Liver (tissue), 9 donors: ENCODE data around the gene LRRC27. TPM values are rescaled to one million over a fixed set of nuclear protein-coding genes. Genes with fewer than 3 reads are reported as not detected.

ENCODE experiments used
- DNase-seq: peaks from one replicate; pipeline ENCODE4 v3.0.0-alpha.2; 2017; ENCODE audit warnings: low spot score
- H3K27ac ChIP-seq, 2 donors: one replicate each; pipeline ENCODE4 v1.7.0; 2013; ENCODE audit warnings: inconsistent platforms in 2 of 2, low read length in 2 of 2, control low read depth in 1 of 2, low read depth in 1 of 2, mild to moderate bottlenecking in 1 of 2
- H3K27me3 ChIP-seq, 4 donors: one replicate each; pipeline versions ENCODE4 v1.6.1 to v1.7.0; 2013; ENCODE audit warnings: low read length in 3 of 4, inconsistent platforms in 1 of 4, mild to moderate bottlenecking in 1 of 4, moderate library complexity in 1 of 4; ENCODE audit not compliant: control insufficient read depth in 4 of 4, insufficient read depth in 4 of 4
- H3K36me3 ChIP-seq, 4 donors: one replicate each; pipeline versions ENCODE4 v1.6.1 to v1.7.0; 2013; ENCODE audit warnings: low read length in 3 of 4, mild to moderate bottlenecking in 3 of 4, low read depth in 1 of 4, moderate library complexity in 1 of 4; ENCODE audit not compliant: control insufficient read depth in 4 of 4, insufficient read depth in 3 of 4
- H3K4me1 ChIP-seq, 4 donors: one replicate each; pipeline versions ENCODE4 v1.6.1 to v1.7.0; 2013; ENCODE audit warnings: low read length in 3 of 4, mild to moderate bottlenecking in 3 of 4, moderate library complexity in 1 of 4; ENCODE audit not compliant: control insufficient read depth in 4 of 4, insufficient read depth in 4 of 4
- H3K4me3 ChIP-seq, 3 donors: one replicate each; pipeline versions ENCODE4 v1.6.1 to v1.7.0; 2013; ENCODE audit warnings: low read length in 3 of 3, control low read depth in 1 of 3, low read depth in 1 of 3, mild to moderate bottlenecking in 1 of 3
- H3K9ac ChIP-seq, 2 donors: one replicate each; pipeline ENCODE4 v1.7.0; 2013; ENCODE audit warnings: low read length in 2 of 2, mild to moderate bottlenecking in 2 of 2, moderate library complexity in 2 of 2, control low read depth in 1 of 2, low read depth in 1 of 2
- H3K9me3 ChIP-seq, 4 donors: one replicate each; pipeline versions ENCODE4 v1.6.1 to v1.7.0; 2013; ENCODE audit warnings: low read length in 3 of 4; ENCODE audit not compliant: control insufficient read depth in 4 of 4
- ATF3 ChIP-seq: IDR thresholded peaks from 2 replicates; pipeline ENCODE4 v1.6.1; 2016; ENCODE audit warnings: antibody characterized with exemption
- CTCF ChIP-seq: fragments of 150-350 bp; IDR thresholded peaks from 2 replicates; pipeline ENCODE4 v1.5.1; 2017; ENCODE audit warnings: improper control_type of control experiment, low read depth, low read length; ENCODE audit not compliant: missing input control
- FOXA1 ChIP-seq: IDR thresholded peaks from 2 replicates; pipeline ENCODE4 v1.6.1; 2016; ENCODE audit warnings: antibody characterized with exemption
- FOXA2 ChIP-seq: IDR thresholded peaks from 2 replicates; pipeline ENCODE4 v1.6.1; 2016; ENCODE audit warnings: antibody characterized with exemption
- HNF4A ChIP-seq, 2 donors: conservative IDR thresholded peaks; 2 replicates each; pipeline ENCODE4 v1.6.1; 2016; ENCODE audit warnings: antibody characterized with exemption in 2 of 2, mild to moderate bottlenecking in 2 of 2
- HNF4G ChIP-seq: IDR thresholded peaks from 2 replicates; pipeline ENCODE4 v1.6.1; 2016; ENCODE audit warnings: antibody characterized with exemption
- JUND ChIP-seq, 2 donors: IDR thresholded peaks; 2 replicates each; pipeline ENCODE4 v1.6.1; 2016; ENCODE audit warnings: antibody characterized with exemption in 2 of 2
- MAX ChIP-seq: IDR thresholded peaks from 2 replicates; pipeline ENCODE4 v1.6.1; 2016; ENCODE audit warnings: antibody characterized with exemption
- NR2F2 ChIP-seq: IDR thresholded peaks from 2 replicates; pipeline ENCODE4 v1.6.1; 2016; ENCODE audit warnings: antibody characterized with exemption
- RAD21 ChIP-seq, 2 donors: IDR thresholded peaks; 2 replicates each; pipeline ENCODE4 v1.6.1; 2016; ENCODE audit warnings: antibody characterized with exemption in 2 of 2, mild to moderate bottlenecking in 2 of 2
- REST ChIP-seq: IDR thresholded peaks from 2 replicates; pipeline ENCODE4 v1.6.1; 2016; ENCODE audit warnings: antibody characterized with exemption, mild to moderate bottlenecking
- RXRA ChIP-seq, 2 donors: IDR thresholded peaks; 2 replicates each; pipeline ENCODE4 v1.6.1; 2017 to 2018; ENCODE audit warnings: antibody characterized with exemption in 2 of 2, mild to moderate bottlenecking in 1 of 2
- SP1 ChIP-seq: IDR thresholded peaks from 2 replicates; pipeline ENCODE4 v1.6.1; 2018; ENCODE audit warnings: antibody characterized with exemption, mild to moderate bottlenecking
- YY1 ChIP-seq: IDR thresholded peaks from 2 replicates; pipeline ENCODE4 v1.6.1; 2016; ENCODE audit warnings: antibody characterized with exemption, mild to moderate bottlenecking
- ZBTB33 ChIP-seq: IDR thresholded peaks from 2 replicates; pipeline ENCODE4 v1.6.1; 2016; ENCODE audit warnings: antibody characterized with exemption
- WGBS: extraction: QIAGEN DNeasy Blood & Tissue Kit; methylation state at CpG from one replicate; pipeline ENCODE4 v1.1.7; 2013; 5-methylcytosine and 5-hydroxymethylcytosine counted together
- polyA plus RNA-seq, 2 donors: library from polyadenylated mRNA; stranded (reverse) in 1 of 2; unstranded in 1 of 2; fragments of 200-250 nt in 1 of 2; fragments of >200 nt in 1 of 2; fragmentation: Nextera tagmentation in 1 of 2; extraction: Ambion mirVana in 1 of 2; gene quantifications; one replicate each; pipeline versions ENCODE4 v1.2.1 to v1.2.3, GENCODE V29; 2013 to 2015
- total RNA-seq, 2 donors: library from RNA; depleted of rRNA; stranded (reverse); fragments of >200 nt; gene quantifications; one replicate each; pipeline ENCODE4 v1.2.3, GENCODE V29; 2014
- donor health status: healthy.
- donor health status: healthy.
- donor health status: healthy.
- donor health status: healthy.
- donor health status: healthy.

The LRRC27 gene
- total and polyA plus RNA-seq, 4 donors: 1.8 to 2.8 (median 2.6) TPM

- no peak for TF ChIP-seq ZBTB33
- TF ChIP-seq JUND (IDR thresholded peaks at IDR 0.05): no peak
- TF ChIP-seq ATF3: no peak
These were observed 41.4 kb upstream of the LRRC27 start (continued) for GRCh38 chr10:132290631-132291030.

- WGBS: 78% methylated on average over 5 of the region's 5 CpGs
- H3K4me1 ChIP-seq: no peaks in the 10 kb centered on the region
- no peak for TF ChIP-seq HNF4A (conservative IDR thresholded peaks at IDR 0.05)
- TF ChIP-seq HNF4G: no peak
- TF ChIP-seq YY1: no peak
- no peak for TF ChIP-seq NR2F2
- TF ChIP-seq RAD21 (IDR thresholded peaks at IDR 0.05): no peak
- TF ChIP-seq JUND (IDR thresholded peaks at IDR 0.05): no peak
- TF ChIP-seq MAX: no peak
- TF ChIP-seq CTCF: no peak
- no peak for TF ChIP-seq REST
- TF ChIP-seq FOXA2: no peak
- no peak for TF ChIP-seq ATF3
- no peak for TF ChIP-seq SP1
- TF ChIP-seq RXRA (IDR thresholded peaks at IDR 0.05): no peak
- TF ChIP-seq FOXA1: no peak
- TF ChIP-seq ZBTB33: no peak
- no peak overlapping the region for H3K4me3 ChIP-seq
- no peaks in the 10 kb centered on the region for H3K27me3 ChIP-seq
- H3K9ac ChIP-seq: no peak overlapping the region
- H3K36me3 ChIP-seq: no peaks in the 10 kb centered on the region
- DNase-seq: no peak
- peaks cover 0 to 3% (median 2%) of the 10 kb centered on the region in 4 donors for H3K9me3 ChIP-seq
- no peak overlapping the region for H3K27ac ChIP-seq
These were observed 40.2 kb upstream of the LRRC27 start for GRCh38 chr10:132291826-132292225.
